H1 (cell line): ENCODE results near the gene CEL.

Source experiments
- CBX5 ChIP-seq: fragments of 300-800, 300-1000 bp; sonication (generic); IDR thresholded peaks from 2 replicates; pipeline ENCODE4 v1.7.1; 2016; ENCODE audit warnings: antibody characterized with exemption, low read length, low read depth
- CHD2 ChIP-seq: IDR thresholded peaks from 2 replicates; pipeline ENCODE4 v1.6.1; 2012; ENCODE audit warnings: low read length, improper control_type of control experiment
- CTCF ChIP-seq, 3 experiments: IDR thresholded peaks; 1 replicate in 2 of 3; 2 replicates in 1 of 3; pipeline versions ENCODE4 v1.5.1 to v1.6.1; 2011; ENCODE audit warnings: low read length in 3 of 3, mild to moderate bottlenecking in 3 of 3, inconsistent platforms in 2 of 3, low read depth in 1 of 3, moderate library complexity in 1 of 3; ENCODE audit not compliant: insufficient read depth in 1 of 3; ENCODE audit errors: control extremely low read depth in 1 of 3
- EZH2 ChIP-seq: fragments of 200-600 bp; sonication (generic); IDR thresholded peaks from 2 replicates; pipeline ENCODE4 v1.7.1; 2012; ENCODE audit warnings: low read depth, mild to moderate bottlenecking, moderate library complexity, low read length, inconsistent platforms; ENCODE audit not compliant: severe bottlenecking
- JUND ChIP-seq: IDR thresholded peaks from 2 replicates; pipeline ENCODE4 v1.6.1; 2011; ENCODE audit warnings: mild to moderate bottlenecking, improper control_type of control experiment, low read length
- KDM1A ChIP-seq: fragments of 200-600, 300-600 bp; sonication (generic); IDR thresholded peaks from 2 replicates; pipeline ENCODE4 v1.7.1; 2016; ENCODE audit warnings: mild to moderate bottlenecking, low read length, borderline replicate concordance
- POLR2AphosphoS5 ChIP-seq: IDR thresholded peaks from 2 replicates; pipeline ENCODE4 v1.6.1; 2011; ENCODE audit warnings: low read depth, low read length
- RFX5 ChIP-seq: IDR thresholded peaks from 2 replicates; pipeline ENCODE4 v1.6.1; 2011; ENCODE audit warnings: low read depth, low read length, improper control_type of control experiment, borderline replicate concordance
- SP2 ChIP-seq: IDR thresholded peaks from 2 replicates; pipeline ENCODE4 v1.6.1; 2012; ENCODE audit warnings: mild to moderate bottlenecking, low read length, inconsistent platforms
- USF2 ChIP-seq: IDR thresholded peaks from 2 replicates; pipeline ENCODE4 v1.6.1; 2011; ENCODE audit warnings: low read length, improper control_type of control experiment

GRCh38 chr9:133115604-133116345 is 54.0 kb downstream of the CEL start:
- TF ChIP-seq KDM1A (no peak), POLR2AphosphoS5 (no peak), EZH2 (no peak), SP2 (no peak), CHD2 (no peak), CTCF (IDR thresholded peaks at IDR 0.05; ENCODE audit: control extremely low read depth in 1 of 3, insufficient read depth in 1 of 3, low read depth in 1 of 3, low read length in 3 of 3) (no peak), JUND (no peak), USF2 (no peak), CBX5 (no peak), RFX5 (no peak)
